Posterior cingulate gyrus (tissue), 11 donors: ENCODE data around the gene HTR3C.
A peak's percentile ranks its signal among the peaks of the same experiment; 100 is the strongest.
"Not testable (repeated sequence)": the region's sequence is repeated elsewhere in the genome, so short reads cannot be mapped to it uniquely, and the experiment has no call there.

Experiments used
- DNase-seq, 10 donors: peaks; one replicate each; pipeline versions ENCODE4 v3.0.0 to v3.0.0-alpha.2; 2020 to 2021; ENCODE audit warnings: mixed read lengths in 3 of 10
- intact Hi-C: fragments of 100-400 bp; cut with DNase I; formaldehyde crosslinking; loops from one replicate; pipeline ENCODE4 v1.15.1; 2023

The HTR3C gene

DNA sequence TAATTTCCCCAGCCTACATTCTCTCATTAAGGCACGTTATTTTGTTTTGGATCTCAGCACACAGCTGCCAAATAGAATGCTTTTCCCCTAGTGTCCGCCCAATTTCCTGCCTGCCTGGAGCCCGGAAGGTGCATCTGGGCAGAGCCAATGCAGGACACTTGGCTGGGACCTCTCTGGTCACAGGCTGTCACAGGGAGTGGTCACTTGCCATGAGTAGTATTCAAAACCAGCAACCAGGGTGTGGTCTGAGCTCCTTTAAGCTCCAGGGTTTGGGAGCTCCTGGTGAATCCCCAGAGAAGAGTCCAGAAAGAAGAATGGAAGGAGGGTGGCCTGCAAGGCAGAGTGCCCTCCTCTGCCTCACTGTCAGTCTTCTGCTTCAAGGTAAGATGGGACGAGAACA is at the start of gene HTR3C:
TSS of gene HTR3C (plus strand) at position 281 of the 400 bp plus-strand sequence. CDS start at position 315, 34 bp downstream.
- no peak for DNase-seq
- intact Hi-C loops: no loop called here

DNA sequence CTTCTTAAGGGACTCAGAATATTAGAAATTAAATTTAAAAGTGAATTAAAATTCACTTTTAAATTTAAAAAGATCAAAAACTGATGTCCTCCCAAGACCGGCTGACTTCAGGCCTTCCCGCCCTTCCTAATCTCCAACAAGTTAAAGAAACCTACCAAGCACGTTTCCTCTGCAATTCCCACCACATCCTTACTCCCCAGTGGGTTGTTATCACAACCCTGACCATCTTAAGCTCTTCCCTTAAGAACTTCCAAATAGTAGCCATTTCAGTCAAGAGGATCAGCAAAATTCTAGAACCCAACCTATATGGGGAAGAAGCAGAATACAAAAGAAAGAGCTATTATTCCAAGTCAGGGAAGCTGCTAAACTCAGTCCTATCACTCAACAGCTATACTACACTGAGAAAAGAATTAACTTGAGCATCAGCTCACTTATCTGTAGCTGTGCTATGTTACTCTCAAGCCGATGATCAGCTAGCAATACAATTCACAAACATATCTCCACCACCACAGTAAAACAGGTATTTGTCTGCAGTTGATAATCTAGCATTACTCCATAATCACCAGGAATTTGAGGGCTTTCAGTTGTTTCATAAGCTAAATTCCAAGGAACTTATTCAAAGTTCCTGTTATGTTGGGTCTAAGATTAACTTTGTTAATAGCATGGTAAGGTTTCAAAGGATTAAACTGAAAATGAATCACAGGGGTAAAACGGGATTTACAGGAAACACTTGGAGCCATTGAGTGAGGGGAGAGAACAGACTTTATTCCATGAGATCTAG is 49.5 kb upstream of the HTR3C start:
- intact Hi-C loops: no loop called here
- DNase-seq: no peak

GRCh38 chr3:184004476-184004875 is 48.4 kb upstream of the HTR3C start:
- no peak for DNase-seq
- intact Hi-C loops: no loop called here

DNA sequence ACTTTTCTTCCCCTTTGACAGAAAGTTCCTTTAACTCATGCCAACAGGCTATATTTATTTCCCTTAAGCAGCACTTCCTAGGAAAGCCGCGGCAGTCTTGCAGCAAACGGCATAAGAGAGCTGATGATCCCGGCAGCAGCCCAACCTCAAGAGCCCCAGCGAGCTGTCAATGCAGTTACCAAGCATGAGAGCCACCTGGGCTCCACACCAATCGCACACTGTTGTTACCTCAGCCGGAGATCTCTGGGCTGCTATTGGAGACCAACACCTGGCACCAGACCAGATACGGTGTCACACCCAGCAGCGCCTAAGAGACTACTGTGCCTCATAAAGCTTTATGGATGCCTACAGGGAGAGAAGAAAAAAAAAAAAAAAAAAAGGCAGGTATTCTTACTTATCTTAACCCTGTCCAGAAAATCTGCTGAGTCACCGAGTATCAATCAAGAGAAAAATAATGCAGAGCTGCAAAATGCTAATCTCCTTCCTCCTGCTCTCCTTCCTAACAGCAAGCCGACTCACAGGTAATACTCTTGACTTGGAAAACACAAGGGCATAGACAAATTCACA is 46.8 kb upstream of the HTR3C start:
- DNase-seq: peak in 7 of 10 donors; percentile 12 to 84 (median 36)
- intact Hi-C loops: no loop called here

DNA sequence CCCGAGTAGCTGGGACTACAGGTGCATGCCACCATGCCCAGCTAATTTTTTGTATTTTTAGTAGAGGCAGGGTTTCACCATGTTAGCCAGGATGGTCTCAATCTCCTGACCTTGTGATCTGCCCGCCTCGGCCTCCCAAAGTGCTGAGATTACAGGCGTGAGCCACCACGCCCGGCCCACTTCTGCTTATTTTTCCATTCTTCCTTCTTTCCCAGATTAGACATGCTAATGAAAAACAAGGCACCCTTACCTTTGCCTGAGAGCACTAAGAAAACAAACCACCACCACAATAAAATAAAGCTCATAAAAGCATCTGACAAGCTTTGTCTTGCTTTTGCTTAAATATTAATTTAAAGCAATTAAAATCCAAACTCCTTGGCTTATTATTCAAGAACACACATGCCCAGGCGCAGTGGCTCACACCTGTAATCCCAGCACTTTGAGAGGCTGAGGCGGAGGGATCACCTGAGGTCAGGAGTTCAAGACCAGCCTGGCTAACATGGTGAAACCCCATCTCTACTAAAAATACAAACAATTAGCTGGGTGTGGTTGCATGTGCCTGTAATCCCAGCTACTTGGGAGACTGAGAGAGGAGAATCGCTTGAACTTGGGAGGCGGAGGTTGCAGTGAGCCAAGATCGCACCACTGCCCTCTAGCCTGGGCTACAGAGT is 45.6 kb upstream of the HTR3C start:
- DNase-seq, intact Hi-C loops: not testable (repeated sequence)

DNA sequence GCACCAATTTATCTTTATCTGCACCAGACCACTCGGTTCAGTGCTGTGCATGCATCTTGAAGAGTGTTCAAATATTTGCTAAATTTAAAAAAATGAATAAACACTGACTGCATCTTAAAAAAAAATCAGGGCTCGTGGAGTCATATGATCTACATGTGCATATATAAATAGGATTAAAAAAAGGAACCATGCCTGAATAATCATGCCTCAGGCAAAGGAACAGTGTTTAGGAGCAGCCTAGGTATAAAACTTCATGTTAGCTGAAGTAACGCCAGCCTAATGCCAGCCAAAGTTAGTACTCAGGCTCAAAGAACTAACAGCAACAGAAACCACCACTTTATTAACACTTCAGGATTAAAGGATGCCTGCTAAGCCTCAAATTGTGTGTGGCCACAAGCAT is 44.7 kb upstream of the HTR3C start:
- intact Hi-C loops: no loop called here
- DNase-seq: no peak

GRCh38 chr3:184011230-184011876 is 41.5 kb upstream of the HTR3C start:
- DNase-seq: no peak
- intact Hi-C loops: no loop called here

GRCh38 chr3:184011937-184012889 is 40.6 kb upstream of the HTR3C start:
- intact Hi-C loops: no loop called here
- no peak for DNase-seq

GRCh38 chr3:184015381-184016019 is 37.3 kb upstream of the HTR3C start:
- intact Hi-C loops: loop anchor here (2.0 to 5.0 kb wide), 3 partner anchors 121 to 142 kb away; partner anchors contain the start of genes DVL3 and EIF2B5
- DNase-seq: no peak

DNA sequence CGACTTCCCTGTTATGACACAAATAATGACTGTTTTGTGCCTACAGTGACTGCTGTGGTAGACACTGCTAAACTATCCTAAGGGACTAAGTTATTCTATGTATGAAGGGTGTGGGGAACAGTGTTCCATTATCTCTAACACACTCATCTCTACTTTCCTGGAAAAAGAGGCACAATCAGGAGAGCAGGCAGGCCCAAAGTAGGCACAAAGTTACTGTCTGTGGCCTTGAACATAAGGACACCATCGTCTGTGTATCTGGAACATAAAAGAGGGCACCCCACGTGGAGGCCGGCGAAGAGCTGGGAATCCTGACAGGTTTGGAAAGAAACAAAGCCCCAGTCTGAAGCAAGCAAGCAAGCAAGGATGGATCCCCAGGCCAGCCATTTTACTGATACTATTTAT is 36.7 kb upstream of the HTR3C start:
- no peak for DNase-seq
- intact Hi-C loops: loop anchor here (2.0 to 5.0 kb wide), 3 partner anchors 121 to 141 kb away; partner anchors contain the start of genes DVL3 and EIF2B5

DNA sequence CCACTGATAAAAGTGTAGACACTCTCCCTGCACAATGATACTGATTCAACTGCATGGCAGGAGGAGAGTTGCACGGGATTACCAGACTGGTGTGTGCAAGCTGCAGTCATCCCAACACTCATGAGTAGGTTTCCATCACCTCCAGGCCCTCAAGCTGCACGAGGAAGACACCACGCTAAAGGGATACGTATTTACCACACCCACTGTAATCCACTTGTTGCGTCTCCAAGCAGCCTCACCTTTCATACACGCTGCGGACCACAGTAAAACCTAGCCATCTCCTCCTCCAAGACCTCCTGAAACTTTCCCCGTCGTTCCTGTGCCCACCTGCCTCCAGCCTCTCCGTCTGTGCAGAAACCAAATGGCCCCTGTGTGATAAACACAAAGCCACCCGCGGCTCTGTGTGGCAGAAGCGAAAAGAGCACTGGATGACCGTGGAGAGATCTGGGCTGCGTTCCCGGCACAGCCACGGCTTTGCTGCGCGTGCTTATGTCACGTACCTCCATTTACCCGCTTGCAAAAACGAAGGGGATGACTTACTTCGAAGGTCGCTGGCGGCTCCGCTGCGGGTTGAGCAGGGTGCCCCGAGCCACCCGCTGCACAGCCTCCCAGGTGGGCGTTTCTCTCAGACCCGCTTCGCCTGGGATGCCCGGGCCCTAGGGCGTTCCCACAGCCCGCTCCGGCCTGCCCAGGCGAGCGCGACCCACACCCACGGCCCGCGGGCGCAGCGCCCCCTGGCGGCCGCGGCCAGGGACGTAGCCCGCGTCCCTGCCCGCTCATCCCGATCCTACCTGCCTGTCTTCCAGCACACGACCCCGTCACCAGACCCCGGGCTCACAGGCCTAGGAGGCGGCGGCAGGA is 35.8 kb upstream of the HTR3C start:
- intact Hi-C loops: loop anchor here (2.0 to 5.0 kb wide), 3 partner anchors 120 to 140 kb away; partner anchors contain the start of genes DVL3 and EIF2B5
- peak; percentile 27 to 94 (median 50) for DNase-seq

DNA sequence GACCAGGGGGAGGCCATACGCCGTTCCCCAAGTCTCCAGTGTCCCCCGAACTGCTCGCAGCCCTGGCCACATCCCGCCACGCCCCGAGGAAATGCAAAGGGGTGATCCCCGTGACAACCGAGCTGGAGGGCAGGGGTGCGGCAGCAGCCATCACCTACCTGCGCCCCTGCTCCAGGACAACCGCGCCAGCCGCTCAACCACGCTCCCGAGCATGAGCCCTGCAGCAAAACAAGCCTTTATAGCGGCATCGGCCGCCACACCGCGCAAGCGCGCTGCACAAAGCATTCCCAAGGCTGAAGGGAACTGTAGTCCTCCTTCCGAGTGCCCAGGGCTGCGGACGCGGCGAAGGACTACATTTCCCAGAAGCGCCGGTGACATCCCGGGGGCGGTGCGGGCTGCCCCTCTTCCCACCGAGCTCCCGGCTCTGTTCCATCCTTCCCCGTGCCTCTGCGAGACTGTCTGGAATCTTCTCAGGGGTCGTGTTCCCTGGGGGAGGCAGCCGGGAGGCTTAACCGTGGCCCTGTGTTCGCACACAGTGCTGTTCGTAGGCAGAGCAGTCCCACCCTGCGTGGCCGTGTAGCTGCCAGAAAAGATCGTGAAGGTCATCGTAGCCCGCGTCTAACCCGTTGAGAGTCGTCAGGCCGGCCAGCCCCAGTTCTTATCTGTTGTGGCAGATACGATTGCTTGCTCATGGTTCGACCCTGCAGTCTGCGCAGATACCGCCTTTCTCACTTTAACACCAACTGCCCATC is 35.0 kb upstream of the HTR3C start, which contains the start of gene ABCC5:
TSS of gene ABCC5 (minus strand) at position 213 of the 752 bp plus-strand sequence. CDS start 3,492 bp downstream, outside the sequence.
- peak; percentile 92 to 99 (median 95) for DNase-seq
- intact Hi-C loops: loop anchor here (2.0 to 5.0 kb wide), 3 partner anchors 119 to 139 kb away; partner anchors contain the start of genes DVL3 and EIF2B5

DNA sequence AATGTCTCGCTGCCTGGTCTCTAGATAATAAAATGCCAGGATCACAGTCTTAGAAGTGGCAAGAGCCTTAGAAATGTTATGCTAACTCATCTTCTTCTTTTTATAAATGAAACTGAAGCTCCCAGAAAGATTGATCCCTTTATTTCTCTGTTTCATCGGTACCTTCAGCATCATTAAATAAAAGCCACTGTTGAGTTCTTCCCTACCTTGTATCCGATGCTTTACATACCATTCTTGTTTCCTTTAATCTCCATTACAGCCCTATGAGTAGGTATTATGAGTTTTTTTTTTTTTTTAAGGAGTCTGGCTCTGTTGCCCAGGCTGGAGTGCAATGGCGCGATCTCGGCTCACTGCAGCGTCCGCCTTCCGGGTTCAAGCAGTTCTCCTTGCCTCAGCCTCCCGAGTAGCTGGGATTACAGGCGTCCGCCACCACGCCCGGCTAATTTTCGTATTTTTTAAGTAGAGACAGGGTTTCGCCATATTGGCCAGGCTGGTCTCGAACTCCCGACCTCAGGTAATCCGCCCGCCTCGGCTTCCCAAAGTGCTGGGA is 34.3 kb upstream of the HTR3C start:
- intact Hi-C loops: loop anchor here (5.0 kb wide), 2 partner anchors 119 to 139 kb away; partner anchors contain the start of genes DVL3 and EIF2B5

DNA sequence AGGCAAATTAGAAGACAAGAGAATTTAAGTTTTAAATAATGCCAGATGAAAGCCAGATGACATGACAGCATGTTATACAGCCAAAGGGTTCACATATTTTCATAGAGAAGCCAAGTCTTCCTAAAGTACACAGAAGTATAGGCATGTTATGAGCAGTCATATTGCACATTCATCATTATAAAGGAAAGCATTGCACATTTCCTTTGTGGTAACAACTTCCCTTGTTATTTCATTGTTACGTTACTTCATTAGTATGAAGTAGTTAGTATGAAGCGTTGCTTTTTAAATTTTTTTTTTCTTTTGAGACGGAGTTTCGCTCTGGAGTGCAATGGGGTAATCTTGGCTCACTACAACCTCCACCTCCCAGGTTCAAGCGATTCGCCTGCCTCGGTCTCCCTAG is 30.5 kb upstream of the HTR3C start:
- intact Hi-C loops: no loop called here
- no peak for DNase-seq

More for the DNA sequence above, 34.3 kb upstream of the HTR3C start:
- no peak for DNase-seq

DNA sequence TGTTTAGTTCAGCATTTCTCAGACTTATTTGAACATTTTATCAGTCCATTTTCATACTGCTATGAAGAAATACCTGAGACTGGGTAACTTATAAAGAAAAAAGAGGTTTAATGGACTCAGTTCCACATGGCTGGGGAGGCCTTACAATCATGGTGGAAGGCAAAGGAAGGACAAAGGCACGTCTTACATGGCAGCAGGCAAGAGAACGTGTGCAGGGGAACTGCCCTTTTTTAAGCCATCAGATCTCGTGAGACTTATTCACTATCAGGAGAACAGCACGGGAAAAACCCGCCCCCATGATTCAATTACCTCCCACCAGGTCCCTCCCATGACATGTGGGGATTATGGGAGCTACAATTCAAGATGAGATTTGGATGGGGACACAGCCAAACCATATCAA is 27.6 kb upstream of the HTR3C start:
- DNase-seq, intact Hi-C loops: not testable (repeated sequence)

- DNase-seq, intact Hi-C loops: not testable (repeated sequence)
Measured at GRCh38 chr3:184028275-184028890, 24.5 kb upstream of the HTR3C start.
